ENCODE results near the gene LIPC. TPM values are rescaled to one million over a fixed set of nuclear protein-coding genes. Genes with fewer than 3 reads are reported as not detected.

The LIPC gene
- total and polyA plus RNA-seq, 2 donors (not counting 1 experiment from before 2014, with no cell fraction given), result 0.82 to 4.0 TPM

DNA sequence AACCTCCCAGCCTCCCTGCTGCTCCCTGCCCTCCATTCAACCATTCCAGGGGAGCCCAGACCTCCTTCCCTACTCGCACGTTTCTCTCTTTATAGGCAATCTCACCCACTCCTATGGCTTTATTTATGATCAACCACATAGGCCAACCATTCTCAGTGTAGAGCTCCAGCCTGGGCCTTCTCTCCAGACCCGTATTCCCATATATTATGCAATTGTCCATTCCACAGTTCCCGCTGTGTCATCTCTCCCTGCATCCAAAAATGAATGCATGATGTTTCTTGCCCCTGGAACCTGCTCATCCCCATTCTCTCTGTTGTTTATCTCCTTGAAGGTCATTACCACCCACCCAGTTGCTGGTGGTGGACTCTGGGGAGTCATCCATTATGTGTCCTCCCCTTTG, 140.7 kb downstream of the LIPC start:
- no peak for TF ChIP-seq EZH2 (IDR thresholded peaks at IDR 0.05; ENCODE audit: low read length, missing control alignments)
- TF ChIP-seq, protein P1, sequence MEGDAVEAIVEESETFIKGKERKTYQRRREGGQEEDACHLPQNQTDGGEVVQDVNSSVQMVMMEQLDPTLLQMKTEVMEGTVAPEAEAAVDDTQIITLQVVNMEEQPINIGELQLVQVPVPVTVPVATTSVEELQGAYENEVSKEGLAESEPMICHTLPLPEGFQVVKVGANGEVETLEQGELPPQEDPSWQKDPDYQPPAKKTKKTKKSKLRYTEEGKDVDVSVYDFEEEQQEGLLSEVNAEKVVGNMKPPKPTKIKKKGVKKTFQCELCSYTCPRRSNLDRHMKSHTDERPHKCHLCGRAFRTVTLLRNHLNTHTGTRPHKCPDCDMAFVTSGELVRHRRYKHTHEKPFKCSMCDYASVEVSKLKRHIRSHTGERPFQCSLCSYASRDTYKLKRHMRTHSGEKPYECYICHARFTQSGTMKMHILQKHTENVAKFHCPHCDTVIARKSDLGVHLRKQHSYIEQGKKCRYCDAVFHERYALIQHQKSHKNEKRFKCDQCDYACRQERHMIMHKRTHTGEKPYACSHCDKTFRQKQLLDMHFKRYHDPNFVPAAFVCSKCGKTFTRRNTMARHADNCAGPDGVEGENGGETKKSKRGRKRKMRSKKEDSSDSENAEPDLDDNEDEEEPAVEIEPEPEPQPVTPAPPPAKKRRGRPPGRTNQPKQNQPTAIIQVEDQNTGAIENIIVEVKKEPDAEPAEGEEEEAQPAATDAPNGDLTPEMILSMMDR (conservative IDR thresholded peaks at IDR 0.05 in 1 of 2, IDR thresholded peaks at IDR 0.05 in 1 of 2; ENCODE audit: low read depth in 1 of 2, low read length in 2 of 2), result no peak
- H3K4me1 ChIP-seq (ENCODE audit: control insufficient read depth, extremely low read depth, insufficient read depth, low read length), result no peaks in the 10 kb centered on the region
- H3K79me2 ChIP-seq (ENCODE audit: control insufficient read depth, insufficient read depth, low read length), result no peaks in the 10 kb centered on the region
- no peaks in the 10 kb centered on the region for H3K27me3 ChIP-seq (ENCODE audit: control insufficient read depth, insufficient read depth, low read length)
- DNase-seq (ENCODE audit: low read depth in 2 of 2), result no peak
- H2AFZ ChIP-seq (ENCODE audit: low read length), result no peak overlapping the region
- no peak overlapping the region for H3K4me3 ChIP-seq (replicated peaks in 1 of 4; ENCODE audit: control extremely low read depth in 1 of 4, insufficient read depth in 1 of 4, low read depth in 3 of 4, low read length in 4 of 4)
- H3K9ac ChIP-seq (ENCODE audit: insufficient read depth, low read length), result no peak overlapping the region
- no peaks in the 10 kb centered on the region for H3K9me3 ChIP-seq (ENCODE audit: control insufficient read depth, insufficient read depth, low read depth, low read length)
- no peaks in the 10 kb centered on the region for H4K20me1 ChIP-seq (ENCODE audit: control insufficient read depth, extremely low read depth, insufficient read depth, low read length)
- H3K36me3 ChIP-seq (ENCODE audit: control insufficient read depth, insufficient read depth, low read length), result no peaks in the 10 kb centered on the region
- H3K4me2 ChIP-seq (ENCODE audit: extremely low read depth, insufficient read depth, low read length), result no peak overlapping the region
- H3K27ac ChIP-seq (ENCODE audit: insufficient read depth, low read length), result no peak overlapping the region

- Histone ChIP-seq H3K4me1 (ENCODE audit: control insufficient read depth, extremely low read depth, insufficient read depth, low read length) (no peaks in the 10 kb centered on the region), H3K79me2 (ENCODE audit: control insufficient read depth, insufficient read depth, low read length) (no peaks in the 10 kb centered on the region), H2AFZ (ENCODE audit: low read length) (no peak overlapping the region), H3K27ac (ENCODE audit: insufficient read depth, low read length) (no peak overlapping the region), H4K20me1 (ENCODE audit: control insufficient read depth, extremely low read depth, insufficient read depth, low read length) (no peaks in the 10 kb centered on the region), H3K9ac (ENCODE audit: insufficient read depth, low read length) (no peak overlapping the region), H3K9me3 (ENCODE audit: control insufficient read depth, insufficient read depth, low read depth, low read length) (no peaks in the 10 kb centered on the region), H3K27me3 (ENCODE audit: control insufficient read depth, insufficient read depth, low read length) (no peaks in the 10 kb centered on the region), H3K4me2 (ENCODE audit: extremely low read depth, insufficient read depth, low read length) (no peak overlapping the region), H3K4me3 (replicated peaks in 1 of 4; ENCODE audit: control extremely low read depth in 1 of 4, insufficient read depth in 1 of 4, low read depth in 3 of 4, low read length in 4 of 4) (no peak overlapping the region), H3K36me3 (ENCODE audit: control insufficient read depth, insufficient read depth, low read length) (no peaks in the 10 kb centered on the region)
- no peak for DNase-seq (ENCODE audit: low read depth in 2 of 2)
- TF ChIP-seq EZH2 (IDR thresholded peaks at IDR 0.05; ENCODE audit: low read length, missing control alignments), result no peak
- TF ChIP-seq, protein P1 (conservative IDR thresholded peaks at IDR 0.05 in 1 of 2, IDR thresholded peaks at IDR 0.05 in 1 of 2; ENCODE audit: low read depth in 1 of 2, low read length in 2 of 2), result no peak
These were observed 141.5 kb downstream of the LIPC start for GRCh38 chr15:58573270-58573669.

DNA sequence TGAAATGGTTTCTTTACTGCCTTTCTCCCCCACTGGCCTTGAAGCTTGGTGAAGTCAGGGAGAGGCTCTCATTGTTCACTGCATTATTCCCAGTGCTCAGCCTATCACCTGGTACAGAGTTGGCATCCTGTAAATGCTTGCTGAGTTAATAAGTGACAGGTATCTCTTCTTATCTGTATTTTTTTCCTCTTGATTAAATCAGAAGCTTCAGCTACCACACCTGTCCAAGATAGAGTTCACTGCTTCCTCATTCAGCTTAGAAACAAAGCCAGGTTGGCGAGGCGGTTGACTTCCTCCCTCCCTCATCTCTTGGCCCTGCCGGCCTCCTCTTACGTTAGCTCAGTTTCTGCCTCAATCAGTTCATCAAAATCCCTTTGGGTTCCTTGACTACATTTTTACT, 142.8 kb downstream of the LIPC start:
- no peak for DNase-seq (ENCODE audit: low read depth in 2 of 2)
- Histone ChIP-seq H3K4me3 (replicated peaks in 1 of 4; ENCODE audit: control extremely low read depth in 1 of 4, insufficient read depth in 1 of 4, low read depth in 3 of 4, low read length in 4 of 4) (no peak overlapping the region), H3K9me3 (ENCODE audit: control insufficient read depth, insufficient read depth, low read depth, low read length) (no peaks in the 10 kb centered on the region), H3K36me3 (ENCODE audit: control insufficient read depth, insufficient read depth, low read length) (no peaks in the 10 kb centered on the region), H4K20me1 (ENCODE audit: control insufficient read depth, extremely low read depth, insufficient read depth, low read length) (no peaks in the 10 kb centered on the region), H3K4me2 (ENCODE audit: extremely low read depth, insufficient read depth, low read length) (no peak overlapping the region), H3K9ac (ENCODE audit: insufficient read depth, low read length) (no peak overlapping the region), H3K79me2 (ENCODE audit: control insufficient read depth, insufficient read depth, low read length) (no peaks in the 10 kb centered on the region), H3K27ac (ENCODE audit: insufficient read depth, low read length) (no peak overlapping the region), H3K27me3 (ENCODE audit: control insufficient read depth, insufficient read depth, low read length) (no peaks in the 10 kb centered on the region), H3K4me1 (ENCODE audit: control insufficient read depth, extremely low read depth, insufficient read depth, low read length) (no peaks in the 10 kb centered on the region), H2AFZ (ENCODE audit: low read length) (no peak overlapping the region)
- TF ChIP-seq, protein P1 (conservative IDR thresholded peaks at IDR 0.05 in 1 of 2, IDR thresholded peaks at IDR 0.05 in 1 of 2; ENCODE audit: low read depth in 1 of 2, low read length in 2 of 2), result no peak
- TF ChIP-seq EZH2 (IDR thresholded peaks at IDR 0.05; ENCODE audit: low read length, missing control alignments), result no peak
